Smooth muscle cell of trachea (primary cell): ENCODE data around the gene GMCL2. TPM values are rescaled to one million over a fixed set of nuclear protein-coding genes. Genes with fewer than 3 reads are reported as not detected.

Source experiments
- total RNA-seq: library from RNA; depleted of rRNA; stranded (reverse); fragments of >200 nt; gene quantifications from 2 replicates; pipeline ENCODE4 v1.2.1, GENCODE V29; 2014

Gene GMCL2, protein sequence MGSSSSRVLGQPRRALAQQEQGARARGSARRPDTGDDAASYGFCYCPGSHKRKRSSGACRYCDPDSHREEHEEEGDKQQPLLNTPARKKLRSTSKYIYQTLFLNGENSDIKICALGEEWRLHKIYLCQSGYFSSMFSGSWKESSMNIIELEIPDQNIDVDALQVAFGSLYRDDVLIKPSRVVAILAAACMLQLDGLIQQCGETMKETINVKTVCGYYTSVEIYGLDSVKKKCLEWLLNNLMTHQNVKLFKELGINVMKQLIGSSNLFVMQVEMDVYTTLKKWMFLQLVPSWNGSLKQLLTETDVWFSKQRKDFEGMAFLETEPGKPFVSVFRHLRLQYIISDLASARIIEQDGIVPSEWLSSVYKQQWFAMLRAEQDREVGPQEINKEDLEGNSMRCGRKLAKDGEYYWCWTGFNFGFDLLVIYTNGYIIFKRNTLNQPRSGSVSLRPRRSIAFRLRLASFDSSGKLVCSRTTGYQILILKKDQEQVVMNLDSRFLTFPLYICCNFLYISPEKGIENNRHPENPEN
- under 0.01 TPM in 1 of 2 replicates, not detected in the other for total RNA-seq

DNA sequence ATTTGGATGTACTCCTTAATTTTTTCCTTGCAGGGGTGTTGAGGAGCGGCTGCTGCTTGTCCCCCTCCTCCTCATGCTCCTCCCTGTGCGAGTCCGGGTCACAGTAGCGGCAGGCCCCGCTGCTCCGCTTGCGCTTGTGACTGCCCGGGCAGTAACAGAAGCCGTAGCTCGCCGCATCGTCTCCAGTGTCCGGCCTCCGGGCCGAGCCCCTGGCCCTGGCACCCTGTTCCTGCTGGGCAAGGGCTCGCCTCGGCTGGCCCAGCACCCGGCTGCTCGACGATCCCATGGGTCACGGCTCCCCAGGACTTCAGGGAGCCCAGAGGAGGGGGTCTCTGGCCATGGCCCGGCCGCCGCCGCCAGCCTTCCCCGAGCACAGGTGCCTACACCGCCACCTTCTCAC lies at the start of gene GMCL2:
Gene GMCL2, minus strand, starts transcription at position 358 of the 400 bp plus-strand sequence. Its CDS starts 72 bp downstream, at position 286.

DNA sequence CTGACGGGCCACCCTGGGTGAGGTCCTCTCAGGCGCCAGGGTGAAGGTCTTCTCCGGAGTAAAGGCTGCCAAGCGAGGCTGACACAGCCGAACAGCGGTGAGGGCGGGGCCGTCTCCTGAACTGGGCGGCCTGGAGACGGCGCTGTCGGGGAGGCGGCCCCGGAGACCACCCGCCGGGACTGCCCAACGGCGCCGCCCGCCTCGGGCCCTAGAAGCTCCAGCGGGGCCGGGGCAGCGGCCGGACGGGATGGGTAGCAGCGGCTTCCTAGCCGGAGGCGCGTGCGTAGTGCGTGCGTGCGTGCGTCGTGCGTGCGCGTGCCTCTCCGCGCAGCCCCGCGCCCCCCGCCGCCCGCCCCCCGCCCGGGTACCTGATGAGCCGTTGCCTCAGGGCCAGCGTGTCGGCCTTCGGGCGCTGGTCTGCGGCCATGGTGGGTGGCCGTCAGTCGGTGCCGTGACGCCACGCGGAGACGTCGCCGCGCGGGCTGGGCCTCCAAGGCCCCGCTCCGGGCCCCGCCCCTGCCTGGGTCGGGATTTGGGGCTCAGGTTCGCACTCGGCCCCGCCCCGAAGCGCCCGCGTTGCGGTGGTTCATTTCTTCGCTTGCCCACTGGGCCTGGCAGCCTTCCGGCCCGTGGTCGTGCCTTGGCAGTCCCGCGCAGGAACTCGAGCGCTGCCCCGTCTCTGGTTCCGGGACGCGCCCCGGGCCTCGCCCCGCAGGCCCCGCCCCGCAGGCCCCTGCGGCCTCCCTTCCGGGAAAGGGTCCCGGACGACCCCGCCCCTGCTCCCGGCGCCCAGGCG lies 45.2 kb upstream of the GMCL2 start, which contains the start of gene PHYKPL:
Gene PHYKPL, minus strand, starts transcription at position 679 of the 796 bp plus-strand sequence. Its CDS starts 252 bp downstream, at position 427.

DNA sequence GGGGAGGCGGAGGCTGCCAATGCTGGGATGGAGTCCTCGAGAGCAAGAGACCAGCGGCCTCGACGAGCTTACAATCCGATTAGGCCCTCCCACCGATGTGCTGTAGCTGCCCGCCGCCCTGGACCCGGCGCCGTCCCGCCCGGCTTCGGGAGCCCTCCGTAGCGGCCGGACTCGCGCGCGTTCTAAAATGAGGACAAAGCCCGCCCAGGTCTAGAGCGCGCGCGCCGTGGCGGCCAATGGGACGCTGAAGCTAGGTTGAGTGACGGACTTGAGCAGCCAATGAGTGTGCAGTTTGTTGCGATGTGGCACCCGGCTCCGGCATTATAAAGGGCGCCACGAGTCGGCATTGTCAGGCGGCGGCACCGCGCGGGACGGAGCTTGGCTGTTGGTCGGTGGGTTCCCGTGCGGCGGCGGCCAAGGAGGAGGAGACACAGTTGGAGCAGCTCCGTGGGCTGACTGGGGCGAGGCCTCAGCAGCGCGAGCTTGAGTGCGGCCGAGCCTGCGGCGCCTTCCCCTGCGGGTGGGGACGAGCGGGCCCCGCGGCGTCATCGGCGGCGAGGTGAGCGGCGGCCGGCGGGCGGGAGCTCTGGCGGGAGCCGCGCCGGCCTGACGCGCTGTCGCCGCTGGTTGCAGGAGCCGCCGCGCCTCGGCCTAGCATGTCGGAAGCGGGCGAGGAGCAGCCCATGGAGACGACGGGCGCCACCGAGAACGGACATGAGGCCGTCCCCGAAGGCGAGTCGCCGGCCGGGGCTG lies 17.2 kb upstream of the GMCL2 start, which contains the start of gene HNRNPAB:
Gene HNRNPAB, plus strand, starts transcription at position 352 of the 753 bp plus-strand sequence. Its CDS starts 305 bp downstream, at position 657.

DNA sequence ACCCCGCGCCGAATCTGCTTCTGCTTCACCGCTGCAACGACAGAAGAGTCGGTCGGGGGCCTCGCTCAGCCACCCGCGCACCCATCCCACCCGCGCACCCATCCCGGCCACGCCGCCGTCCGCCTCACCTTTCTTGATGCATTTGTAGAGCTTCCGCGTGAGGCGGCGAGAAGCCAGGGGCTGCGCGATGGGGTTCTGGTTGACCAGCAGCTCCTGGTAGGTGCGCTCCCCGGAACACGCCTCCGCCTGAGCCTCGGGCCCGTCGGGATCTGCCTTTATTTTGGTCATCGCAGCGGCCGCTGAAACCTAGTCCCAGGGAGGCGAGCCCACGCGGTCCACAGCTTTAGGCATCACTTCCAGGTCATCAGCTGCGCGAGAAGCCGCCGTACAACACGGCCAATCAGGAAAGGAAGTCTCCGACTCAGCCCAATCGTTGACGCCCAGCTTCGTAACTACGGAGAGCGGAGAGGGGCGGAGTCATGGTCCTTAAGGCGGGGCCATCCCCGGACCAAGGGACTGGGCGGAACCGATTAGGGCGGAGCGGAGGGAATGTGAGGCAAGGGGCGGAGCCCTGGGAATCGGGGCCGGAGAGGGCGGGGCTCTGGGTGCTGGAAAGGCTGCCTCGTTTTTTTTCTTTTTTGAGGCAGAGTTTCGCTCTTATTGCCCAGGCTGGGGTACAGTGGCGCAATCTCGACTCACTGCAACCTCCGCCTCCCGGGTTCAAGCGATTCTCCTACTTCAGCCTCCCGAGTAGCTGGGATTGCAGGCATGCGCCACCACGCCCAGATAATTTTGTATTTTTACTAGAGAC lies 33.4 kb downstream of the GMCL2 start, which contains the start of gene NHP2:
Gene NHP2, minus strand, starts transcription at position 356 of the 811 bp plus-strand sequence. Its CDS starts 68 bp downstream, at position 288.

Other genes starting within 250 kb of the GMCL2 start
- gene PROP1, start 191.1 kb downstream of the GMCL2 start, total RNA-seq, result not detected in 2 replicates
- gene N4BP3, start 73.8 kb downstream of the GMCL2 start, total RNA-seq, result 1.7 and 2.2 TPM in 2 replicates
- 25.3 and 26.0 TPM in 2 replicates for gene RMND5B, start 56.4 kb downstream of the GMCL2 start, total RNA-seq
- gene NHP2, start 33.5 kb downstream of the GMCL2 start, total RNA-seq, result 101 and 189 TPM in 2 replicates
- gene HNRNPAB, start 17.2 kb upstream of the GMCL2 start, total RNA-seq, result 32.4 and 37.5 TPM in 2 replicates
- 35.5 and 58.2 TPM in 2 replicates for gene PHYKPL, start 45.4 kb upstream of the GMCL2 start, total RNA-seq